AG04450 (cell line): ENCODE results near the gene GBX1. TPM values are rescaled to one million over a fixed set of nuclear protein-coding genes. Genes with fewer than 3 reads are reported as not detected.

Source experiments
- CTCF ChIA-PET: fragments of 300-600, 350-600 bp; formaldehyde crosslinking; extraction: SDS; loops from one replicate; lab custom pipeline; 2022; ENCODE audit warnings: antibody characterized with exemption, inconsistent platforms; lab: Charles Lee
- POLR2A ChIA-PET: fragments of 350-600 bp; formaldehyde crosslinking; extraction: SDS; loops from one replicate; lab custom pipeline; 2021; ENCODE audit warnings: antibody characterized with exemption, inconsistent platforms; lab: Yijun Ruan, JAX
- DNase-seq: peaks from one replicate; pipeline ENCODE4 v3.0.0-alpha.2; 2011; ENCODE audit warnings: low read depth, low spot score
- H3K27ac ChIP-seq: one replicate; pipeline ENCODE4 v1.5.1; 2012; ENCODE audit warnings: low read depth, low read length, control low read depth
- H3K27me3 ChIP-seq: one replicate; pipeline ENCODE4 v1.6.0; 2012; ENCODE audit warnings: low read length; ENCODE audit not compliant: control insufficient read depth, insufficient read depth
- H3K4me3 ChIP-seq: 2 replicates; pipeline ENCODE4 v1.5.1; 2011; ENCODE audit warnings: mild to moderate bottlenecking, low read depth, low read length, control low read depth
- H3K9me3 ChIP-seq: 2 replicates; pipeline ENCODE4 v1.5.1; 2012; ENCODE audit warnings: low read length; ENCODE audit not compliant: control insufficient read depth, insufficient read depth
- CTCF ChIP-seq: IDR thresholded peaks from 2 replicates; pipeline ENCODE4 v1.5.1; 2011; ENCODE audit warnings: low read depth, low read length, control low read depth, inconsistent platforms
- polyA plus RNA-seq: library from polyadenylated mRNA; depleted of rRNA; stranded (reverse); fragments of >200 nt; gene quantifications from 2 replicates; pipeline ENCODE4 v1.2.3, GENCODE V29; 2011

Gene GBX1
- polyA plus RNA-seq, 1 experiment = not detected

GRCh38 chr7:151186640-151187408 is 19.3 kb upstream of the GBX1 start, which contains the start of gene ASB10:
TSS of gene ASB10 (minus strand) at chr7:151187250. CDS start at chr7:151187130, 120 bp downstream.
- no peak within 1 kb of the TSS for H3K27ac ChIP-seq
- POLR2A ChIA-PET = no interaction called here
- H3K27me3 ChIP-seq = peaks cover 47% of the 10 kb centered on the region
- no peak within 1 kb of the TSS for H3K4me3 ChIP-seq
- CTCF ChIA-PET = no interaction called here
- no peaks in the 10 kb centered on the region; the same call in 1 of the 2 replicates for H3K9me3 ChIP-seq
- no peak for TF ChIP-seq CTCF
- DNase-seq = no peak

DNA sequence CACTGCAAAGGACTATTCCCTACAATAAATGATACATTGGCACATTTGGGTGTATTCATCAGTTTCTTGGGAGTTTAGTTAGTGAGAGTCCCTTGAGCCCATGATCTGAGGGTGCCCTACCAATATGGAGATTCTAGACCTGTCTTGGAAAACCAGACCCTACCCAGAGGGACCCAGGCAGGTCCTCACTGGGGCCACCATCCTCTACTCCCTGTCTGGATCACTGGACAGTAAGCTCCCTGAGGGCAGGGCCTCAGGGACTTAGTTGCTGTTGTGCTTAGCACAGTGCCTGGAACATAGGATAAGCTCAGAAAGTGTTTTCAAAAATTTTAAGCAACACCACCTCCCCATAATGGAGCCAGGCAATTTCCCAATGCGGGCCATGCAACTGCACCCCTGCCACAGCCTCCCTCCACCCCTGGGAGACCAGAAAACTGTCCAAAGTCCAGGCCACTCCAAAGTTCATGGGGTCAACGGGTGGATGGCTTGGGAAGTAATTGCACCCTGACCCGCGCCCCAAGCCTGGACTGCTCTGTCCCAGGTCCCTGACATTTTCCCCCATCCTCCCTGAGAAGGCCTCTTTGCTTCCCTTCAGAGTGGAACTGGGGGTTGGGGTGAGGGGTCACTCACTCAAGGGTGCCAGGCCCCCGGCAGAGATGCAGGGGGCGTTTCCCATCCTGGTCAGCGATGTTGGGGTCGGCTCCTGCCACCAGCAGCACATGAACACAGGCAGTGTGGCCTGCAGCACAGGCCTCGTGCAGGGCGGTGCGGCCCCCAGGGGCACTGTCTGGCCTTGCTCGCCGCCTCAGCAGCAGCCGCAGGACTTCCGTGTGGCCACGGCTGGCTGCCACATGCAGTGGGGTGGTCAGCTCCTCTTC is 18.5 kb upstream of the GBX1 start:
- TF ChIP-seq CTCF = no peak
- no peaks in the 10 kb centered on the region; the same call in 1 of the 2 replicates for H3K9me3 ChIP-seq
- H3K4me3 ChIP-seq = no peak overlapping the region
- peaks cover 45% of the 10 kb centered on the region for H3K27me3 ChIP-seq
- no peak for DNase-seq
- H3K27ac ChIP-seq = no peak overlapping the region
- ChIA-PET POLR2A (no interaction called here), CTCF (no interaction called here)

DNA sequence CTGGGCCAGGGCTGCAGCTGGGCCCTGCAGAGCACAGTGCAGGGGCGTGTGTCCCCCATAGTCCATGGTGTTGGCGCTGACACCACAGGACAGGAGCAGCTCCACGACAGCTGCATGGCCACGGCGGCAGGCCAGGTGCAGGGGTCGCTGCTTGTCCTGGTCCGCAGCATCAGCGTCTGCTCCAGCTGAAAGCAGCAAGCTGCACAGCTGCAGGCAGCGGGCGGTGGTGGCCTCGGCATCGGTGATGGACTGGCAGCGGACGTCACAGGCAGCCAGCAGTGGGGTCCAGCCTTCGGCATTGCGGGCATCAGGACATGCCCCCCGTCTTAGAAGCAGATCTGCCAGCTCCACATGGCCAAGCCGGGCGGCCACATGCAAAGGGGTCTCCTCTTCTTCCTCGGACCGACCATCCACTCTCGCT is 13.5 kb upstream of the GBX1 start:
- POLR2A ChIA-PET = no interaction called here
- no peak for DNase-seq
- Histone ChIP-seq H3K27me3 (peaks cover 46% of the 10 kb centered on the region), H3K4me3 (no peak overlapping the region), H3K9me3 (no peaks in the 10 kb centered on the region; the same call in 1 of the 2 replicates), H3K27ac (no peak overlapping the region)
- CTCF ChIA-PET = no interaction called here
- TF ChIP-seq CTCF = no peak

GRCh38 chr7:151179946-151180345 is 12.5 kb upstream of the GBX1 start:
- CTCF ChIA-PET = no interaction called here
- peaks cover 47% of the 10 kb centered on the region for H3K27me3 ChIP-seq

More at GRCh38 chr7:151179946-151180345, 12.5 kb upstream of the GBX1 start:
- no peak for TF ChIP-seq CTCF
- POLR2A ChIA-PET = no interaction called here
- DNase-seq = no peak
- H3K27ac ChIP-seq = no peak overlapping the region
- H3K4me3 ChIP-seq = no peak overlapping the region
- no peaks in the 10 kb centered on the region; the same call in 1 of the 2 replicates for H3K9me3 ChIP-seq
